GM19238 (cell line): Measurements from ENCODE around the gene ALOX15.
"Not testable (repeated sequence)": the region's sequence is repeated elsewhere in the genome, so short reads cannot be mapped to it uniquely, and the experiment has no call there.

Source experiments
- DNase-seq: peaks from one replicate; pipeline ENCODE4 v3.0.0; 2011; ENCODE audit warnings: low spot score; ENCODE audit not compliant: insufficient read length

The ALOX15 gene

DNA sequence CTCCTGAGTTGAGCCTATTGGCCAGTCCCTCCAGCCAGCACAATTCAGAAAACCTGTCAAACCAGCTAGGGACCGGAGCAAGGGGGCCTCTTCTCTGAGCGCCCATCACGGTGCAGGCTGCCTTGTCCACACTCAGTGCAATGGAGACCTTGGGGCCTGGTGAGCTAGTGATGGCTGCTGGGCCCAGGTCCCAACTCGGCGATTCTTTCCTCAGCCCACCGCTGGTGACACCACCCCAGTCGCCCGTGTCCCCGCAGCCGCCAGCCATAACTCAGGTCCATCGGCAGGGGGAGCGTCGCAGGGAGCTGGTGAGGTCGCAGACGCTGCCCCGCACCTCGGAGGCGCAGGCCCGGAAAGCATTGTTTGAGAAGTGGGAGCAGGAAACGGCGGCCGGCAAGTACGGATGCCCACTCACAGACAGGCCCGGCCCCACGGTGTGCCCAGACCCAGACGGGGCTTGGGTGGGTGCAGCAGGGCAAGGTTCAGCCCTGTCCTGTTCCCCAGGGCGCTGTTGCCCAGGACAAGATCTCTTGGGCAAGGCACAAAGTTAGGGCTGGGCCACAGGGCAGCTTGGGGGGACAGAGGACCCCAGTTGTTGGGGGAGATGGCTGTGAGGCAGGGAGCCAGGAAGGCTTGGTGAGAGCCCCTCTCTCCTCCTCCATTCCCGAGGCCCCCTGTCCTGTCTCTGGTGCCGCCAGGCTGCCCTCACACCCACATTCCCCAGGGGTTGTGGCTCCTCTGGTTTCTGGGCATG, 46.4 kb downstream of the ALOX15 start:
- DNase-seq: peak; percentile 40

DNA sequence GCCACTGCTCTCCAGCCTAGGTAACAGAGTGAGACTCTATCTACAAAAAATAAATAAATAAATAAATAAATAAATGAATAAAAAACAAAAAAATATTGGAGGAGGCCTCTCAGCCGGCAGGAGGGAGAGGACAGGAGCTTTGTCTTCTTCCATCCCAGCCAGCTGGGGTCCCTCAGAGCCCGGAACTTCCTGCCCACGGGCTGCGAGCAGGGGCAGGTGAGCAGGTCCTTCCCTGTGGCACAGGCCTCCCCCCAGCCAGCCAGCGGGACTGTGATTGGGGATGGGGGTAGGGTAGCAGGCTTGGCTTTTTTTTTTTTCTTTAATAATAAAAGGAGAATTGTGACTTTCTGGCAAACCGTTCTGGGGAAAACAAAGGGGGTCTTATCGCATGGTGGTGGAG, 47.1 kb downstream of the ALOX15 start:
- no peak for DNase-seq

DNA sequence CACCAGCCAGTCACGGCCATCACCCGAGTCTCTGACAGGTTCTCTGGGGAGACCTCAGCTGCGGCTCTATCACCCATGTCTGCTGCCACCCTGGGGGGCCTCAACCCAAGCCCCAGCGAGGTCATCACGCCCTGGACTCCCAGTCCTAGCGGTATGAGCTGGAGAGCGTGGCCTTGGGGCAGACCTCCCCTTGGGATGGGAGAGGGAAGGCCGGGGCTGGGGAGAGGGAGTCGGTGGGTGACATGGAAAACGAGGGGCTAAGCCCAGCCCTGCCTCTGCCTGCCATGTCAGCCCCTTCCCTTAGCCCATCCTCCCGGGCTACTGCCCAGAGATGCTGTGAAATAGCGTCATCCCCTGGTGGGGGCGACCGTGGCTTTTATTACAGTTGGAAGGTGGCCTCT, 48.5 kb downstream of the ALOX15 start:
- no peak for DNase-seq

DNA sequence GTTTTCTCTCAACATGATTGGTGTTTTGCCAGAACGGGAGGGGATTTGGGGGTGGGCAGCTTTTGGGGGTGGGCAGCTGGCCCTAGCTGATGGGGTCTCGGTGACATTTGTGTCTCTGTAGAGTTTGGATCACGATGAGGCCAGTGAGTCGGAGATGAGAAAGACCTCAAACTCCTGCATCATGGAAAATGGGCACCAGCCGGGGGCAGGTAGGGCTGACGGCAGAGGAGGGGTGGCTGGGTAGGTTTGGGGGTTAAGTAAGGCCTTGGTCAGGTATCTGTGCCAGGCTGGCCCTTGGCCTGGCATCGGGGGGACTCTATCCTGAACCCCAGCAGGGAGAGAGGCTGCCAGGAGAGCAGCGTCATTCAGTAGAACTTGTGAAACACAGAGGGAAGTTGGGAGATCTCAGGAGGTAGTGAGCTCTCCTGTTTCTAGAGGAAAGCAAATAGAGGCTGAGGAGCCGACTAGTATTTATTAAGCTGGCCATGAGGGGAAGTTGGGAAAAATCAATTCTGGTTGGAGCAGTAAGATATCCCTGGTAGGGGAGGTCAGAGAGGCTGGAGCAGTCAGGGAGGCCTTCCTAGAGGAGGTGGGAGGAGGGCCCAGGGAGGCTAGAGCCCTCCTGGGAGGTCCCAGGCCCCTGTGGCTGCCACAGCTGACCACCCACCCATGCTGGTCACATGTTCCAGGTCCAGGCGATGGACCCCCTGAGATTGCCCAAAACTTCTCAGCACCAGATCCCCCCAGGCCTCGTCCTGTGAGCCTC, 49.1 kb downstream of the ALOX15 start:
- no peak for DNase-seq

DNA sequence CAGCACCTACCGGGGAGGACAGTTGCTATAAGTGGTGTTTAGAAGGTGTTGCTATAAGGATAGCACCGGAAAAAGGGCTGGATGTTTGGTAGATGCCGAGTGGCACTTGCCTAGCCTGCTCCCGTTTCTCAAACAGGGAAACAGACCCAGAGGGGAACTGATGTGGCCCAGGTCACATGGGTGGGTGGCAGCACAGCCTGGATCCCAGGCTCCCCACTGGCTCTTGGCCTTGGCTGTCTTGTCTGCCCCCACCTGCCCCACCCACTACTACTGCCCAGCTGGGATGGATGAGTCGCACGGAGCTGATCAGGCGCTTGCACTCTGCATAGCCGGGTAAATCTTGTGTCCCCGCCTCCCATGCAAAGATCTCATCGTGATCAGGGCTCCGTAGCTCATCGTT, 49.9 kb downstream of the ALOX15 start:
- no peak for DNase-seq

DNA sequence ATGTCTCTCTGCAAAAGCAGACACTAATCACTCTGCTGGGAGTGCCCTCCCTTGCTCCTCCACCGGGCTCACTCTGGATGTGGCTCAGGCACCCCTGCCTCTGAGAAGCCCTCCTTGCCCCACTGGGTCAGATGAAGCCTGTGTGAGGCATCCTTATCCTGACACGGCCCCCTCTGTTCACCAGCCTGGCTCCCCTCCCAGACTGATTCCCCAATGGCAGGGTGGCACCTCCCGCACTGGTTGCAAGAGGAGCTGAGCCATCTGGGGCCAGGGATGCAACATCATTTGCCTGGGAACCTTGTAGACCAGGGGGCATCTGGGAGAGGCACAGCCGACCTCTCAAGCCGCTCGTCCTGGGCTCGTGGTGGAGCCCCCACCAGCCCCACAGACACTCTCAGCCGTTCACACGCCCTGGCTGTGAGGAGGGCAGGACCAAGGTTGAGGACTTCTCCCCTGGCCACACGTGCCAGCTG, 50.5 kb downstream of the ALOX15 start:
- DNase-seq: no peak

DNA sequence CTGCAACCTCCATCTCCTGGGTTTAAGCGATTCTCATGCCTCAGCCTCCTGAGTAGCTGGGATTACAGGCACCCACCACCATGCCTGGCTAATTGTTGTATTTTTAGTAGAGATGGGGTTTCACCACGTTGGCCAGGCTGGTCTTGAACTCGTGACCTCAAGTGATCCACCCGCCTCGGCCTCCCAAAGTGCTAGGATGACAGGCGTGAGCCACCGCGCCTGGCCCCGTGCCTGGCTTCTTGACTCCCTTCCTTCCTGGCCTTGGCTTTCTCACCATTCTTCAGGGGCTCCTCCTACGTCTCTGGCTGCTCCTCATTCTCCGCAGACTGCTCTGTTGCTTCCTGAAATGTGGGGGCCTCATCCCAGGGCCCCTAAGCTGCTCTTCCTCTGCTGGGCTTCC, 51.4 kb downstream of the ALOX15 start:
- DNase-seq: not testable (repeated sequence)

DNA sequence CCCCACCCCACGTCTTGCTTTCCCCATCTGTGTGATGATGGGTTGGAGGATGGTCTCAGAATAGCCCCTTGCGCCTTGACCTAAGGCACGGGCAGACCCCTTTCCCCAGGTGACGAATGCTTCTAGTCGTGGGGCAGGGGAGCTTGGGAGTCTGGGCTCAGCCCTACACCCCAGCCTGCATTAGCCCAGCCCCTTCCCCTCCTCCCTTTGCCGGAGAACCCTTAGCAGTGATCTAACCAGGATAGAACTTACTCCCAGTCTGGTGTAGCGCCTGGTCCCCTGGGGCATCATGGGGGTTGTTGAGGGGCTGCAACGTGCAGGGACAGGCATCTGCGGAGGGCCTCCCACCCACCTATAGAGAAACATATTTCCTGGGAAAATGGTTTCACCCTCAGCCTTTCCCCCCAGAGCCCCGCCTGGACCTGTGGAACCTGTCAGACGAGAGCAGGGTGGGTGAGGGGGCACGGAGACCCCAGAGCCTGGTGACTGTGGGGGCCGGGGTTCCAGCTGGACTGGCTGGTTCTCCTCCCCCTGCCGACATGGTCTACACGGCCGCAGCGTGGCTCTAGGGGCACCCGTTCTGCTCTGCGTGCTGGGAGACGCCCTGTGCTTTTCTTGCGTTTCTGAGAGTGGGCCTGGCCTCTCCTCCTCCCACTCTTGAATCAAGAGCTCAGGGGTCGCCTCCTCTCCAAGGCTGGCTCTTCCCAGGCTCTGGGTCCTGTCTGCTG, 52.4 kb downstream of the ALOX15 start:
- no peak for DNase-seq

DNA sequence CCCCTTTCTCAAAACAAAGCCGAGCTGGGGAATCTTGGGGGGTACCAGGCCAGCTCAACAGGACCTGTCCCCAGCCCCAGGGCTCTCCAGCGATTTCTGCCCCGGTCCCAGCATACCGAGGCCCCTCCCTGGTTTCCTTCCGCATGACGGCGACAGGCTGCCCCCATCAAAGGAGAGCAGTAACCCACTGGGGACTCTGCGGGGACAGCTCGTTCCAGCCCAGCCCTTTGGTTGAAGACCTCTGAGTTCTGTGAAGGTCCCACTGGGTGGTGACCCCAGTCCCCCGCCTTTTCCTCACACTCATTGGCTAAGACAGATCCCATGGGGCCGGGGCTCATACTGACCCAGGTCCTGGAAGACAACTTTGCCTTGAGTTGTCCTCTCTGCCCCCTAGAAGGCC, 53.1 kb downstream of the ALOX15 start:
- no peak for DNase-seq

DNA sequence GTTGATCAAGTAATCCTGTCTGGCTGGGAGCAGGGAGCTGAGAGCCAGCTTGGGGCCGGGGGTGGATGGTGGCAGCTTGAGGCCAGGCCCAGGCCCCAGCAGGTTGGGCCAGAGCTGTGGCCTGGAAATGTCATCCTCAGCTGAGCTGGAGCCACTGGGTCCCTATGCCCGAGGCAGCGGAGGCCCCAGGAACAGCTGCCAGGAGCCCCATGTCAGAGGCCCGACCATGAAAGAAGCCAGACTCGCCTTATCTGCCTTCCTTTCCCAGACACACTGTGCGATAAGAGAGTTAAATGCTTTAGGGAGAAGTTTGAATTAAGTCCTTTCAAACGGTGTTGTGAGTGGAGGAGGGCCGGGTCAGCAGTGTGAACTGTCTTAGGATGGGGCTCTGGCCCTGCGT, 53.7 kb downstream of the ALOX15 start:
- DNase-seq: no peak

DNA sequence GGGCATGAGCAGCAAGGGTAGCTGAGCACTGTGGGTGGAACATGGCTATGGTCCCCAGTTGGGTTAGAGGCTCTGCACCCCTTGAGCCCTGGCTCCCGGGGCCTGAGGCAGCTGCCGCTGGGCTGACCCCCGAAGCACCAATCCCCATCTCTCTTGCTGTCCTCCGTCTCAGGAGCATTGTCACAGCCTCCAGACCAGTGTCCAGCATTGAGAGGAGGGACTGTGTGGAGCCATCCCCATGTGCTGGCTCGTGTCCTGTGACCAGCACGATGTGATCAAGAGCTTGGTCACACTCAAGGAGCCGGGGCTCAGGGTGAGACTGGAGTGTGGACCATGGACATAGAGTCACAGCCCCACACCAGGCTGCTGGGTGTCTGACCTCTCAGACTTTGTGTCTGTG, 54.3 kb downstream of the ALOX15 start:
- no peak for DNase-seq

DNA sequence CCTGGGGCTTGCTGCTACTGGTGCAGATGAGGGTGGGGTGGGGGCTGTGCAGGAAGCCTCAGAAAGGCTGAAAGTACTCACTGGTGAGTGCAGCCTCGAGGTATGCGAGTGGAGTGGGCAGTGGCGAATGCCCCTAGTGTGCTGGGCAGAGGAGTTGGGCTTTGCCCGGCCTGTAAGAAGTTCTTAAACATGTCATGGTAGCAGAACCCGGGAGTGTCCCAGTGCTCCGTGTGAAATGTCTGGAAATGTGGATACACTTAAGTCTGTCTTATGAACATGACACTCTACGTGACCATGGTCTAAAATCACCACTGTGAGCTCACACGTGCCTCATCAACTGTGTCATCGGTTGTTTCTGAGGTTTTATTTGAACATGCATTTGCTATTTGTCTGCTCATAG, 55.4 kb downstream of the ALOX15 start:
- DNase-seq: no peak

DNA sequence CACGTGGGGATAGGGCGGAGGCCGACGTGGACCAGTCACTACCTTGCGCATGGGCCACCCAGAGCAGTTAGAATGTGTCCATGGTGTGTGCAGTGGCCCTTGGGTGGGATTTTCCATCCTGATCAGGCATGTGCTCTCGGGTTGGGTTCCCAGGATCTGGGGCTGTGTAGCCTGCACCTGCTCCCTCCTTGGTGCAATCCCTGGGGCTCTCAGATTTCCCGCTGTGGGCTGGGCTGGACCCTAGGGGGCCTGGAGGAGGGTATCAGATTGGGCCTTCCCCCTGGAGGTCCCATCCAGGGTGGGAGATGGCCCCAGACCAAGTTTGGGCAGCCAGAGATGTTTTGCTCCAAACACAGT, 55.9 kb downstream of the ALOX15 start:
- no peak for DNase-seq

DNA sequence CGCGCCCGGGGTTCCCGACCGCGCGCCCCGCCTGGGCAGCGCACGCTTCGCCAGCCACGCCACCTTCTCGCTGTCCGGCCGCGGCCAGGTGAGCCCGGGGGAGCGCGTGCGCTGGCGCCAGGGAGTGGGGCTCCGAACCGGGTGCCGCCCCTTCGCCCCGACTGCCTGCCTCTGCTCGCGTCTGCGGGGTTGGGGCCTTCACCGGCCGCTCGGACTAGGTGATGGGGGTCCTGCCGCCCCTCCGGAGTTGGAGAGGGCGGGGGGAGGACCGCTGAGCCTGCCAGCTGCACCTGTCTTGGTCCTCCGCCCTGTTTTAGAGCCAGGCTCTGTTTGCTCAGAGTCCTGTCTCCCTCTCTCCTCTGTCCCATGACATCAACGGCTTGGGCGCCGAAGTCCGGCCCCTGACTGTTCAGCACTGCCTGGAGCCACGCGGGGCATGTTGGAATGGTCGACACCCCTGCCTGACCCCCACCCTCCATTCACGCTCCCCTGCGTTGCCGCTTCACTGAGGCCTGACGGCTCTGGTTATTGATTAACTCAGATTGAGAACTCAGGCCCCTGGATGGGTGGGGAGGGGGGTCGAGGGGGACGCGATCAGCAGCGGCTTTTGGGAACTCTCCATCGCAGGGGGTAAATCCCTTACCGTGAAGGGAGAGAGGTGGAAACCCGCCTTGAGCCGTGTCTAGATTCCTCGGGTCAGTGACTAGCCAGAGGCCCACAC, 56.4 kb downstream of the ALOX15 start:
- DNase-seq: no peak

DNA sequence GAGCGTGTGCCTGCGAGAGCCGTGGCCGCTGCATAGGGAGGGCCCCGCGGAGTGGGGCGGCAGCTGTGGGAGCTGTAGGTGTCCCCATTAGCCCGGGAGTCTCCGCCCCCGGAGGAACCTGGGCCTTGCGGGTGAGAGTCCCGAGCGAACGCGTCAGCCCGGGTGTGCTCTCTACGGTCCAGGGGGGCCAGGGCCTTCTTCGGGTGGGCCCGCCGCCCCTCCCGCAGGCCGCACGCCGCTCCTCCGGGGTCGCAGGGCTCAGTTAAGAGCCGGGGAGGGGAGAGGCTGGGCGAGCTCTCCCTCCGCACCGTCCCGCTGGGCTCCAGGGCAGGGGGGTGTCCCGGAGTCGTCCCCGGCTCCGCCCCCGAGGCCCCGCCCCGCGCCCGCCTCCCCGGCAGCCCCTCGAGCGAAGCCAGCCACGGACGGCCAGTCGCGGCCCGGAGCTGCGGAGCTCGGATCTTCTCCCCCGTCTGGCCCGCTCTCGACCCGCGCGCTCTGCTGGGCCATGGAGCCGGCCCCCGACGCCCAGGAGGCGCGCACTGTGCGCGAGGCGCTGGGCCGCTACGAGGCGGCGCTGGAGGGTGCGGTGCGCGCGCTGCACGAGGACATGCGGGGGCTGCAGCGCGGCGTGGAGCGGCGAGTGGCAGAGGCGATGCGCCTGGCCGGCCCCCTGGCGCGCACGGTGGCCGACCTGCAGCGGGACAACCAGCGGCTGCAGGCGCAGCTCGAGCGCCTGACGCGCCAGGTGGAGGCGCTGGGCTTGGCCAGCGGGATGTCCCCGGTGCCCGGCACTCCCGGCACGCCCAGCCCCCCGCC, 57.2 kb downstream of the ALOX15 start, which contains the start of gene SMTNL2:
Gene SMTNL2, plus strand, starts transcription at position 429 of the 816 bp plus-strand sequence. Its CDS starts 77 bp downstream, at position 506.
- DNase-seq: no peak

DNA sequence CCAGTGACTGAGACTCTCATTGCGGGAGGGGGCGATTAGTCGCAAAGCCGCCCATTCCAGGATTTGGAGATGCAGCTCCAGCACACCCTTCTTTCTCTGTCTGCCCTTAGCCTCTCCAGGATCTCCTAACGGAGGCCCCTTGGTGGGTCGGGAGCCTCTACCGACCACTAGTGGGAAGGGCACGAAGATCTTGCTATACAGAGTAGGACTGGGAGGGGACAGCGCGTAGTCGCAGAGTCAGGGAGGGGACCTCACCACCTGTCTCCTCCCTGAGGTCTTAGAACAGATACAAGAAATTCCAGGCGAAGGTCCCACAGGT, 57.7 kb downstream of the ALOX15 start:
- no peak for DNase-seq

DNA sequence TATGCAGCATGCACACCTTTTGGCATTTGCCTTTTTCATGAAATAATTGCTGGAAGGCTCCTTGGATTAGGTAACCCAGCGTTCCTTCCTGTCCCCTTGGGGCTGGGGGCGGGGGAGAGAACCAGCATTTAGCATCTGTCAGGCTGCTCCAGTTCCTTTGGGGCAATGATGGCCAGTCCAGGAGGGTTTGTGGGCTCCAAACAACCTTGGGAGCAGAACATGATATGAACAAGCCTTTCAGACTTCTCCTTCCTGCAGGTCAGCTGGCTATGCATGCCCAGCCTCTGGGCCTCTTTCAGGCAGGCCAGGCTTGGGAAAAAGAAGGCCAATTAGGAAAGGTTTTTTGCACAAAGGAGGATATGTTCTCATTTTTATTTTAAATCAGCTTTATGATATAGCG, 58.3 kb downstream of the ALOX15 start:
- DNase-seq: no peak

DNA sequence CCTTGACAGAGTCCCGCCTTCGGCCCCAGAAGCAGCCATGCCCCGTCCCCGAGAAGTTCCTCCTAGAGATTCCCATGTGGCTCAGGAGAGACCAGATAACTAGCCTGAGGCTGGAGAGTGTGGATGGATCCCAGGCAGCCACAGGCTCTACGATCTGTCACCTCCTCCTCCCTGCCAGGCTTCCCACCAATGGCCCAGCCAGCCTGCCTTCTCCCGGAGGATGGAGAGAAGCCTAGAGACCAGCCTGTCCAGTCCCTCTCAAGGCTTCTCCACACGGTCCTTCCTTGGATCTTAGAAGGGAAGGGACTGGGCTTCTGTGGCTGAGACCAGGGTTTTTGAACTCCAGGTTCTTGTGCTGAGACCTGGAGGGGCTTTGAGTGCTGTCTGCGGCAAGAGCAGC, 58.8 kb downstream of the ALOX15 start:
- no peak for DNase-seq

DNA sequence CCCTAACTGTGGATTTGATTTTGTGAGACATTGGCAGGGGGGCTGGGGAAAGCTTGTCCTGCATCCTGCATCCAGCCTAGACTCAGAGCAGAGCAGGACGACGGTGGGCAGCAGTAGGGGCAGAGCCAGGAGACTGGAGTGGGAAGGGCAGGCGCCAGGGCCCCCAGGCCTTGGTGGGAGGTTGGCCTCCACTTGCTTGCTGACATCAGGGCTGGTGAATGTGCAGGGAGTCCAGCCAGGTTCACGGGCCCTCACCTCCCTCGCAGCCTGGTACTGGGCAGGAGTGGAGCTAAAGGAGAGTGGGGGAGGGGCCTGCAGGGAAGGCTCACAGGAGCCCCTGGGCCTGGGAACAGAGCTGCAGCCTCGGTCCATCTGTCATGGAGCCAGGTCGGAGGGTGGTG, 59.4 kb downstream of the ALOX15 start:
- DNase-seq: no peak
